Stimulated activated CD8-positive, alpha-beta memory T cell treated with anti-CD3 and anti-CD28 coated beads, Interleukin-15, amount 100 ng/mL, for 48 hours (primary cell): ENCODE data around the gene PIP4K2C.
"Not testable (repeated sequence)": the region's sequence is repeated elsewhere in the genome, so short reads cannot be mapped to it uniquely, and the experiment has no call there.

ENCODE experiments used
- DNase-seq, 2 donors: peaks; one replicate each; pipeline ENCODE4 v3.0.0-alpha.2; 2020; ENCODE audit warnings: low read depth in 2 of 2

PIP4K2C gene

GRCh38 chr12:57584690-57585089, 6.3 kb upstream of the PIP4K2C start:
- no peak for DNase-seq

- no peak for DNase-seq
Measured at GRCh38 chr12:57585156-57585555, 5.8 kb upstream of the PIP4K2C start.

GRCh38 chr12:57586128-57586527, 4.9 kb upstream of the PIP4K2C start:
- no peak for DNase-seq

- DNase-seq: no peak
Measured at GRCh38 chr12:57586832-57587429, 4.1 kb upstream of the PIP4K2C start.

GRCh38 chr12:57588951-57589610, 1.9 kb upstream of the PIP4K2C start:
- not testable (repeated sequence) for DNase-seq

- DNase-seq: no peak
Measured at GRCh38 chr12:57590479-57590863, 521 bp upstream of the PIP4K2C start.

- no peak for DNase-seq
Measured at GRCh38 chr12:57591782-57592325, 862 bp downstream of the PIP4K2C start.

GRCh38 chr12:57592551-57593165, 1.7 kb downstream of the PIP4K2C start:
- DNase-seq: no peak

- DNase-seq: no peak
Measured at GRCh38 chr12:57593187-57593586, 2.2 kb downstream of the PIP4K2C start.

- no peak for DNase-seq
Measured at GRCh38 chr12:57600395-57600794, 9.4 kb downstream of the PIP4K2C start.

GRCh38 chr12:57602544-57602943, 11.6 kb downstream of the PIP4K2C start:
- no peak for DNase-seq

GRCh38 chr12:57603324-57603723, 12.3 kb downstream of the PIP4K2C start:
- no peak for DNase-seq

GRCh38 chr12:57603815-57604453, 12.9 kb downstream of the PIP4K2C start:
- no peak for DNase-seq

GRCh38 chr12:57604454-57604991, 13.5 kb downstream of the PIP4K2C start, which contains the start of gene DTX3:
TSS of gene DTX3 (plus strand) at chr12:57604824. CDS start at chr12:57606518, 1,694 bp downstream.
- peak in 1 of 2 donors; percentile 26 for DNase-seq

GRCh38 chr12:57604992-57605810, 14.2 kb downstream of the PIP4K2C start:
- DNase-seq: no peak

GRCh38 chr12:57605811-57606311, 14.9 kb downstream of the PIP4K2C start:
- no peak for DNase-seq

GRCh38 chr12:57606399-57606798, 15.4 kb downstream of the PIP4K2C start:
- DNase-seq: no peak

- no peak for DNase-seq
Measured at GRCh38 chr12:57606821-57607220, 15.8 kb downstream of the PIP4K2C start.

GRCh38 chr12:57607958-57608663, 17.1 kb downstream of the PIP4K2C start:
- no peak for DNase-seq

- DNase-seq: no peak
Measured at GRCh38 chr12:57609101-57609780, 18.2 kb downstream of the PIP4K2C start.
